KOPT-K1 (cell line): ENCODE results near the gene CYB561.

Experiments used
- H3K27ac ChIP-seq: fragments of 200-600 bp; sonication (generic); 2 replicates; pipeline ENCODE4 v1.5.1; 2016; ENCODE audit warnings: antibody characterized with exemption, mild to moderate bottlenecking, low read depth, low read length; ENCODE audit not compliant: poor library complexity, severe bottlenecking
- H3K36me3 ChIP-seq: fragments of 200-600 bp; sonication (generic); 2 replicates; pipeline ENCODE4 v1.5.1; 2017; ENCODE audit warnings: antibody characterized with exemption, mild to moderate bottlenecking, low read length, moderate library complexity; ENCODE audit not compliant: insufficient read depth
- H3K9me3 ChIP-seq: fragments of 200-600 bp; sonication (generic); 2 replicates; pipeline ENCODE4 v1.5.1; 2017; ENCODE audit warnings: antibody characterized with exemption, low read length, mild to moderate bottlenecking; ENCODE audit not compliant: insufficient read depth, poor library complexity, severe bottlenecking

The CYB561 gene

GRCh38 chr17:63445954-63446752, at the start of gene CYB561:
TSS of gene CYB561 (minus strand) at chr17:63446306. CDS start at chr17:63437547, 8,759 bp downstream.
- Histone ChIP-seq H3K36me3 (no peaks in the 10 kb centered on the region), H3K27ac (no peak within 1 kb of the TSS), H3K9me3 (no peaks in the 10 kb centered on the region)

GRCh38 chr17:63495491-63495890, 49.4 kb upstream of the CYB561 start:
- no peaks in the 10 kb centered on the region for H3K9me3 ChIP-seq
- no peaks in the 10 kb centered on the region for H3K36me3 ChIP-seq
- no peak overlapping the region for H3K27ac ChIP-seq

- no peak overlapping the region for H3K27ac ChIP-seq
- H3K36me3 ChIP-seq: no peaks in the 10 kb centered on the region
- H3K9me3 ChIP-seq: no peaks in the 10 kb centered on the region
These were observed 48.3 kb upstream of the CYB561 start for GRCh38 chr17:63494300-63494928.

GRCh38 chr17:63493411-63493810, 47.3 kb upstream of the CYB561 start:
- no peaks in the 10 kb centered on the region for H3K36me3 ChIP-seq
- H3K9me3 ChIP-seq: no peaks in the 10 kb centered on the region

GRCh38 chr17:63492940-63493339, 46.8 kb upstream of the CYB561 start:
- Histone ChIP-seq H3K27ac (no peak overlapping the region), H3K36me3 (no peaks in the 10 kb centered on the region), H3K9me3 (no peaks in the 10 kb centered on the region)

More at GRCh38 chr17:63493411-63493810, 47.3 kb upstream of the CYB561 start:
- no peak overlapping the region for H3K27ac ChIP-seq

- H3K36me3 ChIP-seq: no peaks in the 10 kb centered on the region
- H3K27ac ChIP-seq: no peak overlapping the region
- no peaks in the 10 kb centered on the region for H3K9me3 ChIP-seq
These were observed 46.0 kb upstream of the CYB561 start for GRCh38 chr17:63491977-63492618.

GRCh38 chr17:63491413-63491812, 45.3 kb upstream of the CYB561 start:
- H3K27ac ChIP-seq: no peak overlapping the region
- H3K9me3 ChIP-seq: no peaks in the 10 kb centered on the region
- no peaks in the 10 kb centered on the region for H3K36me3 ChIP-seq

- H3K27ac ChIP-seq: no peak overlapping the region
- no peaks in the 10 kb centered on the region for H3K9me3 ChIP-seq
- H3K36me3 ChIP-seq: no peaks in the 10 kb centered on the region
These were observed 44.8 kb upstream of the CYB561 start for GRCh38 chr17:63490858-63491400.

- no peaks in the 10 kb centered on the region for H3K9me3 ChIP-seq
- no peaks in the 10 kb centered on the region for H3K36me3 ChIP-seq
- no peak overlapping the region for H3K27ac ChIP-seq
These were observed 44.2 kb upstream of the CYB561 start for GRCh38 chr17:63490329-63490728.

GRCh38 chr17:63489291-63489690, 43.2 kb upstream of the CYB561 start:
- H3K9me3 ChIP-seq: no peaks in the 10 kb centered on the region
- H3K27ac ChIP-seq: no peak overlapping the region
- no peaks in the 10 kb centered on the region for H3K36me3 ChIP-seq

- no peaks in the 10 kb centered on the region for H3K9me3 ChIP-seq
- H3K36me3 ChIP-seq: no peaks in the 10 kb centered on the region
- no peak overlapping the region for H3K27ac ChIP-seq
These were observed 42.7 kb upstream of the CYB561 start for GRCh38 chr17:63488851-63489250.

- Histone ChIP-seq H3K27ac (no peak overlapping the region), H3K9me3 (no peaks in the 10 kb centered on the region), H3K36me3 (no peaks in the 10 kb centered on the region)
These were observed 40.9 kb upstream of the CYB561 start for GRCh38 chr17:63487014-63487339.

GRCh38 chr17:63486317-63487013, 40.4 kb upstream of the CYB561 start:
- Histone ChIP-seq H3K27ac (no peak overlapping the region), H3K9me3 (no peaks in the 10 kb centered on the region), H3K36me3 (no peaks in the 10 kb centered on the region)

- no peaks in the 10 kb centered on the region for H3K36me3 ChIP-seq
- H3K27ac ChIP-seq: no peak overlapping the region
- H3K9me3 ChIP-seq: no peaks in the 10 kb centered on the region
These were observed 37.8 kb upstream of the CYB561 start for GRCh38 chr17:63483655-63484575.
